COR-L47 (cell line): ENCODE measurements around the gene FAF1.

Experiments used
- DNase-seq: peaks from one replicate; lab custom pipeline; 2025; lab: John Stamatoyannopoulos, UW

Gene FAF1

GRCh38 chr1:50978144-50978851 lies 18.2 kb upstream of the FAF1 start:
- DNase-seq = peak; percentile 94

DNA sequence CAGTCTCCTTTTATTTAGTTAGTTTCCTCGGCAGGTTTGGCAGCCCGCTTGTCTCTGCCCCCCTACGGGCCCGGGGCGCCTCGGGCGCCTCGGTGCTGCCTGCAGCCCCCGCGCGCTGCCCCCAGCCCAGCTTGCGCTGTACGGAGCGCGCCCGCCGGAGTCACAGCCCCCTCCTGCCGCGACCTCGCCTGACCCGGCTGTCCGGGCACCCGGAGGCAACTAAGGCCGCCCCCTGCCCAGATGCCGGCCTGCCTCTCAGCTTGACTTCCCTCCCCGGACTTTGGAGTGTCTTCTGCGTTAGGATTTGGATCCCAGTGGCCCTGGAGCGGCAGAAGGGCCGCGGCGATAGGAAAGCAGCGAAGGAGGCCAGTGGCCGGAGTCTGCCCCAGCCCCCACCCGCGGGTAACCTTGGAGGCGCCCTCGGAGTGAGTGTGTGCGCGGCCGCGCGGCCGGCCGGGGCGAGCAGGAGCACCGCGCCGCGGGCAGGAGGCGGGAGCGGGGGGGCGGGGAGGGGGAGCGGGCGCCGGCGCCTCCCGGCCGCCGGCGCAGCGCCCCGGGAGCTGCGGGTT lies 17.6 kb upstream of the FAF1 start:
- peak; percentile 60 for DNase-seq

GRCh38 chr1:50976890-50977574 lies 17.0 kb upstream of the FAF1 start:
- DNase-seq = peak; percentile 78

DNA sequence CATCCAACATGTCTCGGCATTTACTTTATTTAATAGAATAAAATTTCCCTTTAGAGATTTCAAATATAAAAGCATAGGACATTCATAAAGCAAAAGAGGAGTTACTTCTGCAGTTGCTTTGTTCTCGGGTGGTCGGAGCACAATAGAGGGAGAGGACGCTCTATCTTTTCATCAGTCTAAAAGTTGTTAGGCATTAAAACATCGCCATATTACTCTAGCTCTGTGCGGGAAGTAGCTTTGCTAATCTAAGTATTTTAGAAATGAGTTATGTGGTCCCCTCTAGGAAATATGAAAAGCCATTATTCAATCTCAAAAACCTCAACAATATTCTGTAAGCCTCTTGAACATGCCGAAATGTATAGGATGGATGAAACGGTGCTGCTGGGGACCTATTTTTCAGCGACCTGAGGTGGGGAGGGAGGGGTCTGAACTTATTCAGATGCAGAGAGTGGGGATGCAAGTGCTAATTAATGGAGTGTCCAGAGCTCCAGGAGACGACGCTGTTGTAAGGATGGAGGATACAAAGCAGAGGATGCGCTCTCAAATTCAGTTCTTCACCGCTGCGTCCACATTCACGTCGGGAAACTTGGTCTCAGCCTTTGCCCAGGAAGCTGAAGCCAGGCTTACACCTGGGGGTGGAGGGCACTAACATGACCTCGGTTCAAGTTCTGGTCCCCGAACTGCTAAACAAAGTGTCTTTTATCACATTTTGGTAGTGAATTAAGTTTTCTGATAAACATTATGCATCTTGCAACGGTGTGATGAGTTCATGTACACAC lies 16.2 kb upstream of the FAF1 start:
- DNase-seq = peak; percentile 76

- DNase-seq = no peak
Measured at GRCh38 chr1:50975436-50975835, 15.4 kb upstream of the FAF1 start.

GRCh38 chr1:50974618-50974935 lies 14.5 kb upstream of the FAF1 start:
- no peak for DNase-seq

DNA sequence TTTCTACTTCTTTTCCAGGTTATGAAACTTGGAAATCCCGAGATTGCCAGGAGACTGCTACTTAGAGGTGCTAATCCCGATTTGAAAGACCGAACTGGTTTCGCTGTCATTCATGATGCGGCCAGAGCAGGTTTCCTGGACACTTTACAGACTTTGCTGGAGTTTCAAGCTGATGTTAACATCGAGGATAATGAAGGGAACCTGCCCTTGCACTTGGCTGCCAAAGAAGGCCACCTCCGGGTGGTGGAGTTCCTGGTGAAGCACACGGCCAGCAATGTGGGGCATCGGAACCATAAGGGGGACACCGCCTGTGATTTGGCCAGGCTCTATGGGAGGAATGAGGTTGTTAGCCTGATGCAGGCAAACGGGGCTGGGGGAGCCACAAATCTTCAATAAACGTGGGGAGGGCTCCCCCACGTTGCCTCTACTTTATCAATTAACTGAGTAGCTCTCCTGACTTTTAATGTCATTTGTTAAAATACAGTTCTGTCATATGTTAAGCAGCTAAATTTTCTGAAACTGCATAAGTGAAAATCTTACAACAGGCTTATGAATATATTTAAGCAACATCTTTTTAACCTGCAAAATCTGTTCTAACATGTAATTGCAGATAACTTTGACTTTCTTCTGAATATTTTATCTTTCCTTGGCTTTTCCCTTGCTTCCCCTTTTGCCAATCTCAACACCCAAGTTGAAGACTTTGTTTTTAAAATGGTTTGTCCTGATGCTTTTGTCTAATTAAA lies 14.0 kb upstream of the FAF1 start:
- DNase-seq = no peak

DNA sequence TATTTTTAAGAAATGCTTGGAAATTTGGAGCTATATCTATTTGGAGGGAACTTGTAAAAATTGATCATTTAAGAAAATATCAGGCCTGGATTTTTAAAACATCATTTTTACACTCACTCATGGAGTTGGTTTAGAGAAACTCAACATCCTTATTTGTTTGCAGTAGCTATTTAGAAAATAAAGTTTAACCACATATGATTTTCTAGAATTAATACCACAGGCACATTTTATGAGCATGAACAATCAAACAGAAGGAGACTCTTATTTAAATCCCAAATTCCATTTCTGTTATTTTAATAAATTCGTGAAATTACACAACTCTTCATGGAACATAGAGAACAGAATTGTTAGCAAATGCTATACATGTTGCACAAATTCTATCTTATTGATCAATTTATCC lies 13.2 kb upstream of the FAF1 start:
- no peak for DNase-seq

DNA sequence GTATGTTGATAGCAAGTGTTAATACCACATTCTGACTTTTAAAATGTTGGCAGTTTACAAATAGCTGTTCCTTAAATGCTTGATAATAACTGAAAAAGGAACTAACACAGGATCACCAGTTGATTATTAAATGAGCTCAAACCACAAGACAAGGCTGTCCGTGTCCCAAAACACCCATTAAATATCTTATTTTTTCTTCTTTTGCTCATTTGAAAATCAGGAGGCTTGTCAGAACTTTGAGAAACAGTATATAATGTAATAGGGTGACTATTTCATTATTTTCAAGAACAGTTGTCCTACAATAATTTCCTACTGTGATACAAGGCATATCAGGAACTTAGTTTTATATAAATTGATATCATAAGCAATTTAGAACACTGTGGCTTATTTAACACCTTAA lies 12.7 kb upstream of the FAF1 start:
- DNase-seq = no peak

DNA sequence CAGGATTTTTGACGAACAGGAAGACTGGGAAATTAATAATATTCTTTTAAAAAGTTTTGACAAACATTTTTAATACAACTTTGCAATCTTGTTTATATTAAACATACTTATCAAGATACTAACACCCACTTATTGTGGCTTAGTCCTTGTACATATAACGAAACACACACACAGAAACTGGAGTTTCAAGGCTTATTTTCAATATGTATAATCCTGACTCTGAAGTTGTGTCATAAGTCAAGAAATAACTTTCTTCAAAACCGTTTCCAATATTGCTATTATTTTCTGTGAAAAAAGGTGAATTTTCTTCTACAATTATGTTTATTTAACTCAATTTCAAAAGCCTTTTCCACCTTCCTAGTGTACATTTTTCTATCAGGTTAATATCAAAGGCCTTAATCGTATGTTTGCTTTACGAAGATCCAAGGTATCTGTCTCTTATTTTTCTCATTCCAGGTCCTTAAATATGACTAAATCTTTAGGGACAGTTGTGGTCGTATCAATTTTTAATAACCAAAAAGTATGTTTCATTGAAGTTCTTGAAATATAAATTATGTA lies 11.8 kb upstream of the FAF1 start:
- DNase-seq = no peak

- peak; percentile 40 for DNase-seq
Measured at GRCh38 chr1:50970931-50971582, 11.0 kb upstream of the FAF1 start.

GRCh38 chr1:50970509-50970887 lies 10.4 kb upstream of the FAF1 start:
- DNase-seq = no peak

DNA sequence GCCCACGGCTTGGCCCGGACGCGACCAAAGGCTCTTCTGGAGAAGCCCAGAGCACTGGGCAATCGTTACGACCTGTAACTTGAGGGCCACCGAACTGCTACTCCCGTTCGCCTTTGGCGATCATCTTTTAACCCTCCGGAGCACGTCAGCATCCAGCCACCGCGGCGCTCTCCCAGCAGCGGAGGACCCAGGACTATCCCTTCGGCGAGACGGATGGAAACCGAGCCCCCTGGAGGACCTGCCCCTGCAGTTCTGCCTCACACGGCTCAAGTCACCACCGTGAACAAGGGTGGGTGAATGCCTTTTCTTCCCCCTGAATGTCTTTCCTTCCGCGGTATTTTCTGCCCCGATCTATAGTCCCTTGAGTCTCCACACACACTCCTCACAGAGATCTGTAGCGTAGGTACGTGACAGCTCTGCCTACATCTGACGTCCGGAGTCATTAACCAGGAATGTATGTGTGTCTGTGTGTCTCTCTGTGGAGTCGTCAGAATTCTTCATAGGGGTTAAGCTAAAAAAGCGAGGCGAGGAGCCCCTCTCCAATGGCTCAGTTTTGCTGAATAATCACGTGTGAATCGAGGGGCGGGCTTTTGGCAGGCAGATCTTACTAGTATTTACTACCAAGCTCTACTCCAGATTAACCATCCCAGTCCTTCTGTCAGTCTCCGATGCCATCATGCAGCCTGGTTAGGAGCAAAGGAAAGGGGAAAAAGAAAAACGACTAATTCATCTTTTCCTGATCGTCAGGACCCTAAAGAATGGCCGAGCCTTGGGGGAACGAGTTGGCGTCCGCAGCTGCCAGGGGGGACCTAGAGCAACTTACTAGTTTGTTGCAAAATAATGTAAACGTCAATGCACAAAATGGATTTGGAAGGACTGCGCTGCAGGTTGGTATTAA lies 9.8 kb upstream of the FAF1 start, which contains the start of gene CDKN2C:
CDKN2C (plus strand) TSS at position 635 of the 898 bp plus-strand sequence; CDS start at position 759, 124 bp downstream.
- peak; percentile 90 for DNase-seq

- DNase-seq = no peak
Measured at GRCh38 chr1:50968821-50969610, 8.9 kb upstream of the FAF1 start.

GRCh38 chr1:50968158-50968820 lies 8.2 kb upstream of the FAF1 start:
- DNase-seq = peak; percentile 96

DNA sequence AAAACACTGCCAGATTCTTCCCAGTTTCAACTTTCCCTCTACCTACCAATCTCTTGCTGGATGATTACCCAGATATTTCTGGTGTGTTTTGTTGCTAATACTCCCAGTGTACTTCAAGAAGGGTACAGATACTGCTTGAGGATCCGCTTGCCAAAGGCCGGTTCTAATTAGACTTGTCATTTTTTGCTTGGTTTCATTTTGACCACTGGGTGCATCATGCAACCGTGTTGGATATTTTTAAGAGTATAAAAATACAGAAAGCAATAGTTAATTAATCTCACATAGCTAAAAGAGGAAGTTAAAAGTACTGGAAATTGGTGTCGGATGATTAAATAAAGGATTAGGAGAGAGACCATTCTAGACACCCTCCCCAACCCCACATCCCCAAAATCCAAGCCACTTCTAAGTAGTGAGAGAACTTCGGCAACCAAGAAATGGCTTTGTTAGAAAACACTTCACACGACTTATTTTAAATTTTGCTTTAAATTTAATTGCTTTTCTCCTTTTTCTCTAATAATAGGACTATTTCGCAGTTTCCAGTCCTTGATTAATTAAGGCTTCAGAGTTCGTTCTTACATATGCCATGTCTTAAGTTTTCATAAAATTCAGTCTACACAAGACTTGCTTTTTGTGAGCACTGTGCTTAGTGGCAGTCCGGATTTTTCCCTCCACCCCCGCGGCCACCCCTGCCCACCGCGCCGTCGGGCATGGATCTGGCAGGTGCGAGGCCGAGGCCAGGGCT lies 7.5 kb upstream of the FAF1 start:
- DNase-seq = peak; percentile 27

- no peak for DNase-seq
Measured at GRCh38 chr1:50966991-50967390, 6.9 kb upstream of the FAF1 start.

GRCh38 chr1:50964863-50965262 lies 4.8 kb upstream of the FAF1 start:
- DNase-seq = no peak
